NCI-H82 treated with DMSO at 0.1 percent for 48 hours (cell line): ENCODE measurements around the gene RAB15.

ENCODE experiments used
- DNase-seq: peaks from one replicate; lab custom pipeline; 2025; ENCODE audit not compliant: unreplicated experiment; lab: John Stamatoyannopoulos, UW

RAB15 gene

GRCh38 chr14:64990939-64991338 is 18.8 kb upstream of the RAB15 start:
- no peak for DNase-seq

DNA sequence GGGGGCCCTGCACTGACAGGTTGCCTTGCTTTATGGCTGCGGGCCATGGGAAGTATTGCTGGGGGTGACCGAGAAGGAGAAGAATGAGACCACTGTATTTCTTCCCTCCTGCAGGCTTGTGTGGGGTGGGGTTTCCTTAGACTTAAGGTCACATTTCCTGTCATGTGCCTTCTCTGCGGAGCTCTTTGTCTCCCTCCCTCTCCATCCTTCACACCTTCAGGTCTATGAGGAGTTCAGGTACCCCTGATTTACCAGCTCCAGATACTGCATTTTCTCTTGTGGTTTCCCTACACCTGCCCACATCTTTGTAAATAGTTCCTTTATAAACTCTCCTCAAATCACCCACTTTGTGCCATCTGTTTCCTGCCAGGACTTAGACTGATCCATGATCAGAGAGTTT is 18.2 kb upstream of the RAB15 start:
- no peak for DNase-seq

GRCh38 chr14:64987438-64987767 is 15.3 kb upstream of the RAB15 start:
- DNase-seq: no peak

DNA sequence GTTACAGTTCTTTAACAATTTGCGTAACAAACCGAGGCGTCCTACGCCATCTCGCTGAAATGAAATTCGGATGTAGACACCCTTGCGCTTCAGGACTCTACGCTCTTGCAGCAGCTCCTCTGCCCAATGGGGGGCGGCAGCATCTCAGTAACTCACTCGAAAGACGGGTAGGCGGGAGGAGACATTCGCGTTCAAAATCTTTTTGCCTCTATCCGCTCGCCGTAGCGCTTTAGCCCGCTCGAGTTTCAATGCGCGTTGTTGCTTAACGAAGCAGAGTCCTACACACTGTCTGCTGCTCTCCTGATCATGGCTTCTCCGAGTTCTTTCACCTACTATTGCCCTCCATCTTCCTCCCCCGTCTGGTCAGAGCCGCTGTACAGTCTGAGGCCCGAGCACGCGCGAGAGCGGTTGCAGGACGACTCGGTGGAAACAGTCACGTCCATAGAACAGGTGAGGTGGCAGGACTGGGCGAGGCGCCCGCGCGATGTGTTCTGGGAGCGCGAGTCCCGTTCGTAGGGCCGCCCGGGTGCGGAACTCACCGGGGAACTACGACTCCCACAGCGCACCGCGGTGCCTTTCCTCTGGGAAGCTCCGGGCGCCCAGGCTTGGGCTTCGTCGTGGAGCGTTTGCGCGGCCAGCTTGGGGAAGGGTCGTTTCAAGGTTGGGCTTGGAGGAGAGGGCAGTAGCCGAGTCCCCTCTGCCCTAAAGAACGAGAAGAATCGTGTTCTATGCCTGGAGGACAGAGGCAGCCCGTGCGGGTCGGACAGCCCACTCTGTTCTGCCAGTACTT is 14.7 kb upstream of the RAB15 start, which contains the start of gene FNTB:
Gene FNTB (plus strand): TSS at position 248 of the 790 bp plus-strand sequence. CDS start 59 bp downstream, at position 307.
- DNase-seq: peak; percentile 92

- DNase-seq: no peak
Measured at GRCh38 chr14:64983439-64984310, 11.5 kb upstream of the RAB15 start.

DNA sequence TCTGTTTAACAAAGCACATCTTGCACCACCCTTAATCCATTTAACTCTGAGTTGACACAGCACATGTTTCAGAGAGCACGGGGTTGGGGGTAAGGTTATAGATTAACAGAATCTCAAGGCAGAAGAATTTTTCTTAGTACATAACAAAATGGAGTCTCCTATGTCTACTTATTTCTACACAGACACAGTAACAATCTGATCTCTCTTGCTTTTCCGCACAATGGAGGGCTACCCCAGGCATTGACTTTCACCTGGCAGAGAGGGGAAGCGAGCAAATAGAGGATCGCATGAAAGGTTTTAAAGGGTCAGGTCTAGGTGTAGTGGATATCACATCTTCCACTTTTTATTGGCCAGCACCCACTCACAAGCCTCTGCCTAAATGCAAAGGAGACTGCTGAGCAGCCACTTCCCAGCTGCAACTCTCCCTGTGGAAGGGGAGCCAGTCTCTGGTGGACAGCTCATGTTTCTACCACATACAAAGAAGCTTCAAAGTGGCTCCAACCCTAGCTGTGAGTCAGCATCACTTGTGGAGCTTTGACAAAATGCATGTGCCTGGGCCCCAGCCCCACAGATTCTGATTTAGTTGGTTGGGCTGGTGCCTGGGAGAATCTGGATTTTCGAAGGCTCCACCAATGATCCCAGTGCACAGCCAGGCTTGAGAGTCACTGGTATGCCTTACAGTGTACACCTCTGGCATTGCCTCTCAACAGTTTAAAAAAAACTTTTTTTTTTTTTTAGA is 7.4 kb upstream of the RAB15 start:
- DNase-seq: no peak

DNA sequence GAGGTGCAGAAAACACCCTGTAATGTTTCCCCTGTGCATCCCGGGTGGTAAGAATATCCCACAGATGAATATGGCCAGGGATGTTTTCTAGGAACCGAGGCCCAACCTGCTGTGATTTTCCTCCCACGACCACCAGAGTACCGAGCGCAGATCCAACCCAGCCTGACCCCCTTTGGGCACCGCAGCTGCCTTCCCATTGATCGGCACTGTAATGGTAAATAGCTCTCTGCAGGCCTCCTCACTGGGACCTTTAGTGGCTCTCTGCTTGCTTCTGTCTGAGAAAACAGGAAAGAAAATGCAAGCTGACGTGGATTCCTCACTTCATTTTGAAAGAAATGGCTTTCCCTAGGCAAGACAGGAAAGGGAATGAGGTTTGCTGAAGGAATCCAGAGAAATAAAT is 2.4 kb upstream of the RAB15 start:
- no peak for DNase-seq

DNA sequence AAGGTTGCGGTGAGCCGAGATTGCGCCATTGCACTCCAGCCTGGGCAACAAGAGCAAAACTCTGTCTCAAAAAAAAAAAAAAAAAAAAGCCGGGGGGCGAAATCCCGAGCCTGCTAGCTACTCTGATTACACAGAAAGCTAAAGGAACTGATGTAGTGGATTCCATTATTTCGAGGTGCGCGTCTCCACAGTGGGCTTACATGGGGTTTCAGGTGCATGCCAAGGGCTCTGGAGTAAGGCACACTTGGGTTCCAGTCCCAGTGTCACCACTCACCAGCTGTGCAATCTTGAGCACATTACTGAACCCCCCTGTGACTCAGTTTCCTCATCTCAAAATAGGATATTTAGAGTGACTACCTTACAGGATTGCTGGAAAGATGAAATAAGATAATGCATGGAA is 1.7 kb upstream of the RAB15 start:
- DNase-seq: no peak

DNA sequence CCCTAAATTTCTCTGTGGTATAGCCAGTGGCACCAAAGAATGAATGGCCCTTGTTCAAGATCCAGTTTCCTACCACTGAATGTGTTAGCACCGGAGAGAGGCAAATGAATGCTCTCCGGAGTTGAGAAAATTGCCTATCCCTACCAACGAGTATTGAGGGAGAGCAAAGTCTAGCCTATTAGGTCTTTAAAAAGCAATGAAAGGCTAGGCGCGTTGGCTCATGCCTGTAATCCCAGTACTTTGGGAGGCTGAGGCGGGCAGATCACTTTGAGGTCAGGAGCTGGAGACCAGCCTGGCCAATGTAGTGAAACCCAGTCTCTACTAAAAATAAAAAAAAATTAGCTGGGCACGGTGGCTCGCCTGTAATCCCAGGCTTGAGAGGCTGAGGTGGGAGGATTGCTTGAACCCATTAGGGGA is 898 bp upstream of the RAB15 start:
- DNase-seq: no peak

- no peak for DNase-seq
Measured at GRCh38 chr14:64971491-64971942, 619 bp downstream of the RAB15 start.

GRCh38 chr14:64970776-64971477 is 1.2 kb downstream of the RAB15 start:
- no peak for DNase-seq

- DNase-seq: no peak
Measured at GRCh38 chr14:64970041-64970440, 2.1 kb downstream of the RAB15 start.

- DNase-seq: no peak
Measured at GRCh38 chr14:64968651-64969050, 3.5 kb downstream of the RAB15 start.

- DNase-seq: no peak
Measured at GRCh38 chr14:64968167-64968566, 4.0 kb downstream of the RAB15 start.

DNA sequence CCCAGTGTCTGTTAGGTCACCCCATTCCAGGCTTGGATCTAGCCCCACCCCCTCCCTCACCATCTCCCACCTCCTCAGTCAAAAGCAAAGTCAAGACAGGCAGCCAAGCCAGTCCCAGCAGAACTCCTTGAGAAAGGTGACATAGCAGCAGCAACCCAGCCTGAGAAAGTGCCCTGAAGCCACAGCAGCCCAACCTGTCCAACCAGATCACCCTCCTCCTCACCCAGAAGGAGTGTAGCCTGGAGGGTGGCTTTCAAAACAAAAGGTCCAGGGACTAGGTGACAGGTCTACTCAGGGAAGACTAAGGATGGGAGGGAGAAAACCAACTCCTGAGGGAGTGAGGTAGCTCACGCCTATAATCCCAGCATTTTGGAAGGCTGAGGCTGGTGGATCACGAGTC is 5.2 kb downstream of the RAB15 start:
- DNase-seq: no peak

GRCh38 chr14:64965356-64966000 is 6.7 kb downstream of the RAB15 start:
- DNase-seq: no peak

DNA sequence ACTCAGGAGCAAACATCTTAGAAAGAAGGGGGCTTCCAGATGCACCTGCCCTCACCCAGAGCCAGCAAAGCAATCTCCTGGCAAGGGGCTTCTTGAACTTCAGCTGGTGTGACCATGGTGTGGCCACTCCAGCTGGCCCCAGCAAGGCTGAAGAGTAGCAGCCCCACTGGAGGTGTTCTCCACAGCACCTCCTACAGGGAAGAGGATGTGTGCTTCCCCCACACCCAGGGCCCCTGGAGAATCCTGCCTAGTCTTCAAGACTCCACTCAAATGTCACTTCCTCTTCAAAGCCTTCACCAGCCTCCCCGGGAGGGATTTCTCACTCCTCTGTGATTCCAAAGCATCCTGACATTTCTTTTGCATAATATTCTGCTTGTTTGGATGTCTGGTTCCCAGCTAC is 8.5 kb downstream of the RAB15 start:
- DNase-seq: no peak

GRCh38 chr14:64960762-64961276 is 11.3 kb downstream of the RAB15 start:
- DNase-seq: no peak

- DNase-seq: no peak
Measured at GRCh38 chr14:64958743-64959142, 13.4 kb downstream of the RAB15 start.

DNA sequence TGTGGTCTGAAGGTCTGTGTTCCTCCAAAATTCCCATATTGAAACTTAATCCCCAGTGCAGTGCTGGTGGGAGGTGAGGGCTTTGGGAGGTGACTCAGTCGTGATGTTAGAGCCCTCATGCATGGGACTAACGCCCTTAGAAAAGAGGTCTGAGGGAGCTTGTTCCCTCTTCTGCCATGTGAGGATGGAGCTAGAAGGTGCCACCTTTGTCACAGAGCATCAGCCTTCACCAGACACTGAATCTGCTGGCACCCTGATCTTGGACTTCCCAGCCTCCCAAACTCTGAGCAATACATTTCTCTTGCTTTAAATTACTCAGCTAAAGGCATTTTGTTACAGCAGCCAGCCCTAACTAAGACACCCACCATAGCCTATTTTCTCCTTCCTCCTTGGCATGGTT is 13.9 kb downstream of the RAB15 start:
- no peak for DNase-seq
